Tibial artery (tissue), 4 donors: ENCODE measurements around the gene NR2F1.

ENCODE experiments used
- DNase-seq, 2 donors: peaks; one replicate each; pipeline ENCODE4 v3.0.0-alpha.2; 2019
- H3K27ac ChIP-seq, 2 donors: fragments of 200-600 bp; sonication (generic) in 1 of 2; 1 replicate in 1 of 2; 2 replicates in 1 of 2; pipeline ENCODE4 v1.5.1; 2018 to 2019; ENCODE audit warnings: mild to moderate bottlenecking in 1 of 2
- H3K27me3 ChIP-seq, 2 donors: fragments of 200-600 bp; sonication (generic) in 1 of 2; one replicate each; pipeline versions ENCODE4 v1.5.1 to v1.6.0; 2016 to 2019
- H3K36me3 ChIP-seq, 3 donors: fragments of 200-600 bp; sonication (generic) in 2 of 3; one replicate each; pipeline ENCODE4 v1.5.1; 2016 to 2019; ENCODE audit warnings: mild to moderate bottlenecking in 2 of 3
- H3K4me1 ChIP-seq, 4 donors: fragments of 200-600 bp; sonication (generic) in 2 of 4; 1 replicate in 3 of 4; 2 replicates in 1 of 4; pipeline ENCODE4 v1.5.1; 2016 to 2019
- H3K4me3 ChIP-seq, 2 donors: fragments of 200-600 bp; sonication (generic) in 1 of 2; 1 replicate in 1 of 2; 2 replicates in 1 of 2; pipeline ENCODE4 v1.5.1; 2018 to 2019; ENCODE audit warnings: mild to moderate bottlenecking in 2 of 2
- H3K9me3 ChIP-seq, 3 donors: fragments of 200-600 bp; sonication (generic) in 1 of 3; one replicate each; pipeline ENCODE4 v1.5.1; 2016 to 2019
- CTCF ChIP-seq, 2 experiments: fragments of 200-600 bp in 1 of 2; fragments of 450-650 bp in 1 of 2; IDR thresholded peaks; one replicate each; pipeline ENCODE4 v1.5.1; 2017 to 2019; ENCODE audit warnings: antibody characterized with exemption in 2 of 2, mild to moderate bottlenecking in 1 of 2, moderate library complexity in 1 of 2
- intact Hi-C: fragments of 100-400 bp; cut with DNase I; formaldehyde crosslinking; loops from one replicate; pipeline ENCODE4 v1.15.0; 2023; ENCODE audit warnings: low total_unique reads

Gene NR2F1

GRCh38 chr5:93588352-93589151 lies 5.5 kb downstream of the NR2F1 start:
- H3K36me3 ChIP-seq: no peaks in the 10 kb centered on the region
- intact Hi-C loops: loop anchor here (10.0 kb wide), 1 partner anchor 216 kb away; no protein-coding TSS in a partner anchor
- no peak for DNase-seq
- no peak for TF ChIP-seq CTCF (IDR thresholded peaks at IDR 0.05)
- H3K4me1 ChIP-seq: peaks cover 0 to 13% (median 9%) of the 10 kb centered on the region in 4 donors
- no peaks in the 10 kb centered on the region for H3K9me3 ChIP-seq
- no peak overlapping the region for H3K27ac ChIP-seq
- peaks cover 0 to 12% of the 10 kb centered on the region in 2 donors for H3K27me3 ChIP-seq
- H3K4me3 ChIP-seq: no peak overlapping the region

DNA sequence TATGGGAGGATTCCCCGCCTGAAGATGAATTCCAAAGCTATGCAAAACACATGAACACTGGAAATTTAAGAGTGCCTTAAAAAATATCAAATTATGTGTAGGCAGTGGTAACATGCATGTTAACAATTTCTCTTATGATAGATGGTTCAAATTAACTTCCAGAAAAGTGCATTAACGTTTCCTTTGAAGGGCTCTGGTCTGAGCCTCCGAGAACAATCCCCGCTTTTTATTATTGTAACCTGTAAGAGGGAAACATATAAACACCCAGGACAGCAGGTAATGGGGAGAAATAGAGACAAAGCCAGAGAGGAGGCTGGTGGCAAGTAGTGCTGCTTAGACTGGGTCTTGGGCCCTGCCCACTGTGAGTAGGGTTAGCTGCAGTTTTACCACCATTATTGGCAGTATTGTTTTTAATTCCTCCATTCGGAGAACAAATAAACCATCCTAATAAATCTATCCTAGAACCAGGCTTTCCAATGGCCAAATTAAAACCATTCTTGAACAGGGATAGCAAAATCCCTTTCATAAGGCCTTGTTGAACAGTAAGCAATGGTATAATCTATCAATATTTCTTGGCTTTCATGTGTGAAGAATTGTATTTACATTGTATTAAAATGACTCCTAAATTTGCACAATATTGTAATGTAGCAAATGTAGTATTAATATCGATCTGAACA lies 6.3 kb downstream of the NR2F1 start:
- Histone ChIP-seq H3K27me3 (peaks cover 0 to 12% of the 10 kb centered on the region in 2 donors), H3K27ac (no peak overlapping the region), H3K4me3 (no peak overlapping the region), H3K36me3 (no peaks in the 10 kb centered on the region), H3K4me1 (peaks cover 0 to 10% (median 8%) of the 10 kb centered on the region in 4 donors), H3K9me3 (no peaks in the 10 kb centered on the region)
- no peak for TF ChIP-seq CTCF (IDR thresholded peaks at IDR 0.05)
- intact Hi-C loops: loop anchor here (10.0 kb wide), 1 partner anchor 216 kb away; no protein-coding TSS in a partner anchor
- DNase-seq: no peak

- no peak overlapping the region for H3K4me3 ChIP-seq
- intact Hi-C loops: loop anchor here (10.0 kb wide), 1 partner anchor 215 kb away; no protein-coding TSS in a partner anchor
- no peaks in the 10 kb centered on the region for H3K9me3 ChIP-seq
- H3K36me3 ChIP-seq: no peaks in the 10 kb centered on the region
- H3K27me3 ChIP-seq: peaks cover 0 to 12% of the 10 kb centered on the region in 2 donors
- no peak overlapping the region for H3K27ac ChIP-seq
- no peak for TF ChIP-seq CTCF (IDR thresholded peaks at IDR 0.05)
- H3K4me1 ChIP-seq: peaks cover 0 to 10% (median 8%) of the 10 kb centered on the region in 4 donors
- no peak for DNase-seq
These were observed 6.8 kb downstream of the NR2F1 start for GRCh38 chr5:93589829-93590215.

- Histone ChIP-seq H3K36me3 (no peaks in the 10 kb centered on the region), H3K27me3 (peaks cover 0 to 13% of the 10 kb centered on the region in 2 donors), H3K4me3 (no peak overlapping the region), H3K9me3 (no peaks in the 10 kb centered on the region), H3K27ac (no peak overlapping the region), H3K4me1 (peaks cover 0 to 5% (median 3%) of the 10 kb centered on the region in 4 donors)
- no peak for TF ChIP-seq CTCF (IDR thresholded peaks at IDR 0.05)
- DNase-seq: no peak
- intact Hi-C loops: no loop called here
These were observed 7.5 kb downstream of the NR2F1 start for GRCh38 chr5:93590493-93590892.

DNA sequence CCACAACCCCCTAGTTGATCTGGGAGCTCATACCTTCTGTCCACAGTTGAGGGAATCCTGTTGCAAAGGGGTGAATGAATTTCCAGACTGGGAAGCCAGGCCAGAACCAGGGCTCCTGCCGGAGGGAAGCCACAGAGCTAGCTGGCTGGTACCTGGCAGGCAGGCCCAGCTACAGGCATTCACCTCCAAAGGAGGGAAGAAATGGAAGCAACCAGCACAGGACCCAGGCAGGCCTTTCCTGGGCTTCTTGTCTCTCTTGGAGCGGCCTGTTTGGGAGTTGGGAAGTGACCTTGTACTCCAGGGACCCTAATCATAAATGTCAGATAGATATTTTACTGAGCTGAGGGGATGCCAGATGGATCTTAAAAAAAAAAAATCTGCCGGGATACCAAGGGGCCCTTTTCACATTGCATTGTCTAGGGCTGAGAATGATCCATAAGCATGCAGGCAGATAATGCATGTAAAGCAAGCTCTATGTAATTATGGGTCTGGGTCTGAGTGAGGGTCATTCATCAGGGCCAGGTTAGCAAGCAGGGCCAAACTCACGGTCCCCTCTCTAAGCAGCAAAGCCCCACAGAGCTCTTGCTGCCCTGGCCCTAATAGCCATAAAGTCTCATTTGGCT lies 8.4 kb downstream of the NR2F1 start:
- Histone ChIP-seq H3K27me3 (peaks cover 0 to 16% of the 10 kb centered on the region in 2 donors), H3K4me3 (no peak overlapping the region), H3K9me3 (no peaks in the 10 kb centered on the region)

More for the DNA sequence above, 8.4 kb downstream of the NR2F1 start:
- no peak for TF ChIP-seq CTCF (IDR thresholded peaks at IDR 0.05)
- no peak overlapping the region for H3K27ac ChIP-seq
- no peak for DNase-seq
- intact Hi-C loops: no loop called here
- no peaks in the 10 kb centered on the region for H3K4me1 ChIP-seq
- H3K36me3 ChIP-seq: no peaks in the 10 kb centered on the region
